Cardiac fibroblast (primary cell): Measurements from ENCODE around the gene ACP7.

Source experiments
- DNase-seq, 2 donors: peaks; one replicate each; pipeline versions ENCODE4 v3.0.0 to v3.0.0-alpha.2; 2010; ENCODE audit warnings: low read depth in 2 of 2
- H3K4me3 ChIP-seq, 2 donors: replicated peaks in 1 of 2; 1 replicate in 1 of 2; 2 replicates in 1 of 2; pipeline ENCODE4 v1.5.1; 2011; ENCODE audit warnings: low read depth in 2 of 2, low read length in 2 of 2, mild to moderate bottlenecking in 2 of 2, moderate library complexity in 1 of 2
- CTCF ChIP-seq: IDR thresholded peaks from one replicate; pipeline ENCODE4 v1.5.1; 2011; ENCODE audit warnings: low read depth, mild to moderate bottlenecking, low read length, inconsistent platforms

The ACP7 gene

GRCh38 chr19:39130337-39131254 lies 46.4 kb downstream of the ACP7 start:
- no peak overlapping the region for H3K4me3 ChIP-seq
- DNase-seq: no peak
- no peak for TF ChIP-seq CTCF

- TF ChIP-seq CTCF: no peak
- no peak overlapping the region for H3K4me3 ChIP-seq
- DNase-seq: peak; percentile 31 to 49
These were observed 47.1 kb downstream of the ACP7 start for GRCh38 chr19:39131255-39131755.

- no peak for DNase-seq
- TF ChIP-seq CTCF: no peak
- no peak overlapping the region for H3K4me3 ChIP-seq
These were observed 48.3 kb downstream of the ACP7 start for GRCh38 chr19:39132344-39132969.

- TF ChIP-seq CTCF: no peak
- no peak overlapping the region for H3K4me3 ChIP-seq
- no peak for DNase-seq
These were observed 49.5 kb downstream of the ACP7 start for GRCh38 chr19:39133431-39134270.

GRCh38 chr19:39135701-39136100 lies 51.5 kb downstream of the ACP7 start:
- DNase-seq: no peak
- no peak overlapping the region for H3K4me3 ChIP-seq
- no peak for TF ChIP-seq CTCF

GRCh38 chr19:39136225-39136940 lies 52.2 kb downstream of the ACP7 start:
- no peak for DNase-seq
- no peak overlapping the region for H3K4me3 ChIP-seq
- no peak for TF ChIP-seq CTCF
